ENCODE results near the gene XYLT2. TPM values are rescaled to one million over a fixed set of nuclear protein-coding genes. Genes with fewer than 3 reads are reported as not detected.

XYLT2 gene
- total and polyA plus RNA-seq, 2 of the 8 experiments (the other 6 are each of a cell fraction or from before 2014, with no cell fraction given): 28.0 to 29.9 TPM

- H4K20me1 ChIP-seq (replicated peaks in 1 of 2; ENCODE audit: control insufficient read depth in 1 of 2, insufficient read depth in 2 of 2, low read length in 2 of 2): no peaks in the 10 kb centered on the region
- H3K79me2 ChIP-seq (ENCODE audit: control insufficient read depth in 1 of 2, insufficient read depth in 2 of 2, low read length in 2 of 2): no peaks in the 10 kb centered on the region
- 94% methylated on average over 3 of the region's 3 CpGs; no CpG with 5 or more reads in 1 of the 2 experiments for WGBS, 2 experiments (ENCODE audit: extremely low coverage in 1 of 2, insufficient coverage in 1 of 2, insufficient read length in 1 of 2, insufficient replicate concordance in 2 of 2, low coverage in 1 of 2, low lambda C conversion rate in 2 of 2, missing lambda C conversion rate in 1 of 2)
- H3K36me3 ChIP-seq (ENCODE audit: control insufficient read depth in 2 of 4, insufficient read depth in 4 of 4, low read length in 3 of 4): no peaks in the 10 kb centered on the region
- H4K5ac ChIP-seq (ENCODE audit: insufficient read length, low read depth, low read length): no peak overlapping the region
- TF ChIP-seq KDM1A (IDR thresholded peaks at IDR 0.05; ENCODE audit: borderline replicate concordance, low read length): no peak
- no peak for TF ChIP-seq E2F6 (IDR thresholded peaks at IDR 0.05)
- no peak for TF ChIP-seq JUND (IDR thresholded peaks at IDR 0.05; ENCODE audit: low read length)
- no peak for TF ChIP-seq CBX5 (IDR thresholded peaks at IDR 0.05; ENCODE audit: low read depth, low read length)
- TF ChIP-seq POU5F1 (IDR thresholded peaks at IDR 0.05; ENCODE audit: low read depth, low read length): no peak
- TF ChIP-seq, protein P1, sequence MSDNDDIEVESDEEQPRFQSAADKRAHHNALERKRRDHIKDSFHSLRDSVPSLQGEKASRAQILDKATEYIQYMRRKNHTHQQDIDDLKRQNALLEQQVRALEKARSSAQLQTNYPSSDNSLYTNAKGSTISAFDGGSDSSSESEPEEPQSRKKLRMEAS (IDR thresholded peaks at IDR 0.05): no peak
- H2BK15ac ChIP-seq (ENCODE audit: low read length): 0 out of 2 replicates have a peak overlapping the region, but pooled peaks have one; percentile 29
- no peak overlapping the region for H3K23ac ChIP-seq (ENCODE audit: insufficient read length)
- no peak overlapping the region for H3K4me3 ChIP-seq (ENCODE audit: extremely low read depth in 1 of 4, insufficient read depth in 2 of 4, low read depth in 3 of 4, low read length in 4 of 4)
- no peak overlapping the region for H4K8ac ChIP-seq (ENCODE audit: extremely low read depth, insufficient read depth, low read length)
- H3K23me2 ChIP-seq (ENCODE audit: low read depth, low read length): no peaks in the 10 kb centered on the region
- FAIRE-seq: no peak
- H2BK5ac ChIP-seq (ENCODE audit: low read depth, low read length): no peak overlapping the region
- H2AFZ ChIP-seq (ENCODE audit: low read length): no peak overlapping the region
- H4K91ac ChIP-seq (replicated peaks; ENCODE audit: insufficient read length, low read length): no peak overlapping the region
- H3K18ac ChIP-seq (ENCODE audit: extremely low read depth, low read length): no peak overlapping the region
- no peak overlapping the region for H3K4me2 ChIP-seq (ENCODE audit: insufficient read depth in 1 of 2, low read depth in 2 of 2, low read length in 2 of 2)
- no peak overlapping the region for H3K9ac ChIP-seq (replicated peaks in 1 of 4; ENCODE audit: extremely low read depth in 1 of 4, low read depth in 3 of 4, low read length in 3 of 4)
- no peak overlapping the region for H3K14ac ChIP-seq (ENCODE audit: insufficient read length)
- no peak overlapping the region for H3K4ac ChIP-seq (replicated peaks; ENCODE audit: insufficient read length, low read depth, low read length)
- no peaks in the 10 kb centered on the region for H3K27me3 ChIP-seq (replicated peaks in 1 of 4; ENCODE audit: control insufficient read depth in 3 of 4, extremely low read depth in 1 of 4, insufficient read depth in 3 of 4, low read length in 3 of 4)
- ChIA-PET POLR2A (ENCODE audit: partially characterized antibody) (interaction anchor here (1.0 to 1.7 kb wide), 3 partner anchors 8 to 17 kb away, joined by 3 to 4 read pairs (median 3); no protein-coding TSS in a partner anchor), CTCF (ENCODE audit: partially characterized antibody) (interaction anchor here (0.9 to 5.3 kb wide), 6 partner anchors 18 to 161 kb away, joined by 3 to 26 read pairs (median 4); partner anchors contain the start of gene COL1A1)
- H2BK20ac ChIP-seq (ENCODE audit: low read length): no peak overlapping the region
- no peaks in the 10 kb centered on the region for H3K9me3 ChIP-seq (ENCODE audit: insufficient read depth in 2 of 2, low read depth in 1 of 2, low read length in 1 of 2)
- H3K56ac ChIP-seq (replicated peaks; ENCODE audit: insufficient read length, low read depth, low read length): no peak overlapping the region
- H2BK12ac ChIP-seq (ENCODE audit: low read depth, low read length): no peak overlapping the region
- no peak overlapping the region for H2AK5ac ChIP-seq (ENCODE audit: low read depth, low read length)
- H3K79me1 ChIP-seq (ENCODE audit: low read depth, low read length): no peaks in the 10 kb centered on the region
- no peak overlapping the region for H2BK120ac ChIP-seq (replicated peaks; ENCODE audit: low read depth, low read length)
- H3K27ac ChIP-seq (ENCODE audit: low read depth, low read length): no peak overlapping the region
- peaks cover 0 to 2% (median 0%) of the 10 kb centered on the region in 4 experiments; a peak in 1 of 7 replicates for H3K4me1 ChIP-seq (replicated peaks in 1 of 4; ENCODE audit: control insufficient read depth in 3 of 4, insufficient read depth in 4 of 4, low read length in 3 of 4)
- DNase-seq (ENCODE audit: low read depth in 1 of 2, low spot score in 2 of 2): no peak
These were observed 16.2 kb upstream of the XYLT2 start for GRCh38 chr17:50329716-50330115.
